Measurements from ENCODE around the gene BPNT1. TPM values are rescaled to one million over a fixed set of nuclear protein-coding genes. Genes with fewer than 3 reads are reported as not detected.
"Not testable (repeated sequence)": the region's sequence is repeated elsewhere in the genome, so short reads cannot be mapped to it uniquely, and the experiment has no call there.

Gene BPNT1
- polyA plus RNA-seq = 22.4 TPM

- no peaks in the 10 kb centered on the region for H3K36me3 Mint-ChIP-seq
- peak within 1 kb of the TSS; percentile 88 to 98 (median 94) for H3K4me3 Mint-ChIP-seq
- no peaks in the 10 kb centered on the region for H3K27me3 Mint-ChIP-seq
- peak within 1 kb of the TSS; percentile 84 to 98 (median 95) for H3K27ac Mint-ChIP-seq
- peaks cover 13 to 26% (median 25%) of the 10 kb centered on the region in 3 donors for H3K4me1 Mint-ChIP-seq
- no peaks in the 10 kb centered on the region for H3K9me3 Mint-ChIP-seq
These were observed at the start of gene BPNT1 for GRCh38 chr1:220089650-220090556. BPNT1 (minus strand) TSS chr1:220089788; CDS start chr1:220079846, 9,942 bp downstream.

GRCh38 chr1:220137019-220137786 lies 47.6 kb upstream of the BPNT1 start:
- H3K27ac Mint-ChIP-seq = no peak overlapping the region
- peaks cover 14% of the 10 kb centered on the region for H3K36me3 Mint-ChIP-seq
- H3K4me3 Mint-ChIP-seq = no peak overlapping the region

DNA sequence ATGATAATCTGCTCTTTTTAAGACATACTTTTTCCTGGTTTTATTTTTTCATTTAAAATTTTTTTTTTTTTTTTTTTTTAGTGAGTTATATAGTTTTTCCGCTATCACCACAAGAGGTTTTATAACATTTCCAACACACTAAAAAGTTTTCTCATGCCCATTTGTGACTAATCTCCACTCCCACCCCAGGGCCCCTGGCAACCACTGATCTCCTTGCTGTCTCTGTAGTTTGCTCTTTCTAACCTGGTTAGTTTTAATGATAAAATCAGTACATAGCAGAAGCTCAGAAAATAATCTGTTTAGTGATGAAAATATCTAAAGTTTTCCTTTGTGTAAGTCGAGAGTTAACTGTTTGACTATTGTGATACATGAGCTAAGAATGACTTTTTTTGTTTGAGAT lies 46.2 kb upstream of the BPNT1 start:
- no peaks in the 10 kb centered on the region for H3K27me3 Mint-ChIP-seq
- H3K36me3 Mint-ChIP-seq = peaks cover 9% of the 10 kb centered on the region
- H3K27ac Mint-ChIP-seq = no peak overlapping the region
- H3K4me1 Mint-ChIP-seq = peaks cover 0 to 5% (median 4%) of the 10 kb centered on the region in 3 donors
- no peak overlapping the region for H3K4me3 Mint-ChIP-seq
- no peaks in the 10 kb centered on the region for H3K9me3 Mint-ChIP-seq

More at GRCh38 chr1:220137019-220137786, 47.6 kb upstream of the BPNT1 start:
- Mint-ChIP-seq H3K4me1 (peaks cover 0 to 4% (median 4%) of the 10 kb centered on the region in 3 donors), H3K9me3 (no peaks in the 10 kb centered on the region), H3K27me3 (no peaks in the 10 kb centered on the region)

GRCh38 chr1:220129479-220130210 lies 40.1 kb upstream of the BPNT1 start:
- H3K4me3 Mint-ChIP-seq = no peak overlapping the region
- H3K36me3 Mint-ChIP-seq = peaks cover 18% of the 10 kb centered on the region
- H3K9me3 Mint-ChIP-seq = peaks cover 0 to 6% (median 4%) of the 10 kb centered on the region in 3 donors
- H3K27ac Mint-ChIP-seq = no peak overlapping the region
- H3K4me1 Mint-ChIP-seq = peaks cover 0 to 5% (median 1%) of the 10 kb centered on the region in 3 donors
- no peaks in the 10 kb centered on the region for H3K27me3 Mint-ChIP-seq

DNA sequence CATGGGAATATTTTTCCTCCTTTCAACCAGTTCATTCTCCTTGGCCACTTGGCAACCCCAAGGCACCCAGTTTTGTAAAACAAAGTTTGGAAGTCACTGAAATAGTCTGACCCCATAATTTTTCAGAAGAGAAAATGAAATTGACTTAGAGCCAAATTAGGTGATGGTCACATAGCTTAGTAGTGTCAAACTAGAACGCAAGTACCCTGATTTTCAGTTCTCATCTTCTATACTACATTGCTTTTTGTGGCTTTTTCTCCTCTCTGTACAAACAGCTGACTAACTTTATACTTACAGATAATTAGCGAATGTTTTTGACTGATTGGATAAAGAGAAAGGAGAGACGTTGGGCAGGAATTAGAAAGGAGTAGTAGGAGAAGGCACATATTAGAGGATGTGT lies 37.5 kb upstream of the BPNT1 start:
- H3K4me1 Mint-ChIP-seq = peaks cover 2 to 9% (median 4%) of the 10 kb centered on the region in 3 donors
- no peak overlapping the region for H3K27ac Mint-ChIP-seq
- H3K9me3 Mint-ChIP-seq = peaks cover 0 to 6% (median 4%) of the 10 kb centered on the region in 3 donors

DNA sequence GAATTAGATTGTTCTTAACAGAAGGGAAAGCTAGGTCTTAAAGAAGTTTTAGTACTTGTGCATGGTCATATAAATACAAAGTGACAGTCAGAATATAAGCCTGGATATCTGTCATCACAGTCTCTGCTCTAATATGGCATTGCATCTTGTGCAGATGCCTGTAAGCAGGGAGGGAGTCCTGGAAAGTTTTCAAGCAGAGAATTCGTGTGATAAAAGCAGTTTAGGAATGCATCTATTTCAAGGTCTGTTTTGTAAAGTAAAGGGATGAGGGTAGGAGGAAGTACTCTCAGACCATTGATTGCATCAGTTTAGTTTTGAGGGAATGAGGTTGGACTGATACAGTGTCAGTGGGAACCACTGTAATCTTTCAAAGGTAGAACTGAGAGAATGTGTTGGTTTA lies 35.0 kb upstream of the BPNT1 start:
- peaks cover 0 to 4% (median 3%) of the 10 kb centered on the region in 3 donors for H3K9me3 Mint-ChIP-seq
- H3K4me1 Mint-ChIP-seq = peaks cover 2 to 5% (median 3%) of the 10 kb centered on the region in 3 donors
- H3K27me3 Mint-ChIP-seq = no peaks in the 10 kb centered on the region
- H3K36me3 Mint-ChIP-seq = peaks cover 4% of the 10 kb centered on the region
- H3K27ac Mint-ChIP-seq = no peak overlapping the region
- no peak overlapping the region for H3K4me3 Mint-ChIP-seq

More for the DNA sequence above, 37.5 kb upstream of the BPNT1 start:
- Mint-ChIP-seq H3K4me3 (no peak overlapping the region), H3K36me3 (peaks cover 14% of the 10 kb centered on the region), H3K27me3 (no peaks in the 10 kb centered on the region)

DNA sequence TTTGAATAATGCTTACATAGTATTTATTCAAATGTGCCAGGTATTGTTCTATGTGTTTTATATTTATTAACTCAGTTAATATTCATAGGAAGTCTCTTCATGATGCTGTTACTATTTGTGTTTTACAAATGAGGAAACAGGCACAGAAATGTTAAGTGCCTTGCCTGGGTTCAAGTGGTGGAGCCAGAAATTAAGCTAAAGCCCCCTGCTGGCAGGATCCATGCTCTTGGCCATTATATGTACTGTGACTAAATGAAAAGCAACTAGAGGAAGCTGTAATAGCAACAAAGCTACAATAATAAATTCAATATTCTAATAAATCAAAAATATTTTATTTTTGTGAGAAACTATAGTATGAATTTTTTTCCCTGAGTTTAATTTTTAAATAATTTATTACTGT lies 34.3 kb upstream of the BPNT1 start:
- Mint-ChIP-seq H3K36me3 (no peaks in the 10 kb centered on the region), H3K27me3 (no peaks in the 10 kb centered on the region), H3K4me1 (peaks cover 2 to 5% (median 4%) of the 10 kb centered on the region in 3 donors), H3K4me3 (no peak overlapping the region), H3K9me3 (no peaks in the 10 kb centered on the region), H3K27ac (no peak overlapping the region)

DNA sequence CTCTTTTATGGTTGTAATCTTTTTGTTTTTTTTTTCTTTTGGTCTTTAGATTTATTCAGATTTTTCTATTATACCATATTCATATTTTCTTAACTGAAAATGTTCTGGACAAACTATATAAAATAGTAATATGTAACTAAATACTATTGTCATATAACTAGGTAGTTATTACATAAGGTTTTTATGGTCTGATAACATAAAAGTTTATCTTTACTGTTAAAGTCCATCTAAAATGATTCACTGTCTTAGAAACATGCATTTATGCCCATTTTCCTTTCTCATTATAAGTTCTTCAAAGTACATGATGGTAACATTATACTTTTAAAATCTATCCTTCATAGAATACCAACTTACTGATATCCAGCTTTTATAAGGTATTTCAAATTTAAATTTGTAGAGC lies 33.5 kb upstream of the BPNT1 start:
- Mint-ChIP-seq H3K27ac (no peak overlapping the region), H3K4me3 (no peak overlapping the region), H3K4me1 (peaks cover 2 to 5% (median 4%) of the 10 kb centered on the region in 3 donors), H3K27me3 (no peaks in the 10 kb centered on the region), H3K9me3 (no peaks in the 10 kb centered on the region), H3K36me3 (no peaks in the 10 kb centered on the region)

GRCh38 chr1:220121791-220122530 lies 32.4 kb upstream of the BPNT1 start:
- no peak overlapping the region for H3K27ac Mint-ChIP-seq
- no peaks in the 10 kb centered on the region for H3K9me3 Mint-ChIP-seq
- H3K4me1 Mint-ChIP-seq = peaks cover 2 to 5% (median 4%) of the 10 kb centered on the region in 3 donors
- no peak overlapping the region for H3K4me3 Mint-ChIP-seq
- H3K27me3 Mint-ChIP-seq = no peaks in the 10 kb centered on the region
- H3K36me3 Mint-ChIP-seq = no peaks in the 10 kb centered on the region

- Mint-ChIP-seq H3K9me3 (no peaks in the 10 kb centered on the region), H3K4me3 (no peak overlapping the region), H3K27me3 (no peaks in the 10 kb centered on the region), H3K36me3 (peaks cover 1% of the 10 kb centered on the region), H3K27ac (no peak overlapping the region), H3K4me1 (peaks cover 2 to 5% (median 5%) of the 10 kb centered on the region in 3 donors)
These were observed 29.5 kb upstream of the BPNT1 start for GRCh38 chr1:220119043-220119512.

- Mint-ChIP-seq H3K9me3 (no peaks in the 10 kb centered on the region), H3K36me3 (peaks cover 3% of the 10 kb centered on the region), H3K27ac (peak overlapping the region in 2 of 3 donors; percentile 78), H3K4me1 (peaks cover 4 to 5% (median 5%) of the 10 kb centered on the region in 3 donors), H3K4me3 (peak overlapping the region in 2 of 4 donors; percentile 81 to 83), H3K27me3 (no peaks in the 10 kb centered on the region)
These were observed 23.6 kb upstream of the BPNT1 start for GRCh38 chr1:220113136-220113695.

DNA sequence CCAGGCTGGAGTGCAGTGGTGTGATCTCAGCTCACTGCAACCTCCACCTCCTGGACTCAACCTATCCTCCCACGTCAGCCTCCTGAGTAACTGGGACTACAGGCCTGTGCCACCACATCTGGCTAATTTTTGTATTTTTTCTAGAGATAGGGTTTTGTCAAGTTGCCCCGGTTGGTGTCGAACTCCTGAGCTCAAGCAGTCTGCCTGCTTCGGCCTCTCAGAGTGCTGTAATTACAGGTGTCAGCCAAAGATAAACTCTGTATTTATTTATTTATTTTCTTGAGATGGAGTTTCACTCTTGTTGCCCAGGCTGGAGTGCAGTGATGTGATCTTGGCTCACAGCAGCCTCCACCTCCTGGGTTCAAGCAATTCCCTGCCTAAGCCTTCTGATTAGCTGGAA lies 23.0 kb upstream of the BPNT1 start:
- H3K4me1 Mint-ChIP-seq, H3K27ac Mint-ChIP-seq, H3K9me3 Mint-ChIP-seq, H3K27me3 Mint-ChIP-seq, H3K36me3 Mint-ChIP-seq, H3K4me3 Mint-ChIP-seq: not testable (repeated sequence)

DNA sequence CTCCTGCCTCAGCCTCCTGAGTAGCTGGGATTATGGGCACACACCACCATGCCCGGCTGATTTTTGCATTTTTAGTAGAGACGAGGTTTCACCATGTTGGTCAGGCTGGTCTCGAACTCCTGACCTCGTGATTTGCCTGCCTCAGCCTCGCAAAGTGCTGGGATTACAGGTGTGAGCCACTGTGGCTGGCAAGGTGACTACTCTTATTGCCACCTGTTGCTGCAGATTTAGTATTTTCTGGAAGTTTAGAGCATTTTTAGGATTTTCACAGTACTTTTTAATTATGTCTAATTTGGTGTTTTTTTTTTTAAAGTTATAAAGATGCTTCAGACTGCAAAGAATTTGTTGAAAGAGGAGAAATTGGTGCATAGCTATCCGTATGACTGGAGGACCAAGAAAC lies 20.9 kb upstream of the BPNT1 start:
- H3K36me3 Mint-ChIP-seq, H3K4me1 Mint-ChIP-seq, H3K27me3 Mint-ChIP-seq, H3K4me3 Mint-ChIP-seq, H3K9me3 Mint-ChIP-seq: not testable (repeated sequence)
- peak overlapping the region in 2 of 3 donors; percentile 5 to 53 for H3K27ac Mint-ChIP-seq

- H3K4me1 Mint-ChIP-seq = peaks cover 9 to 15% (median 9%) of the 10 kb centered on the region in 3 donors
- peaks cover 4% of the 10 kb centered on the region for H3K36me3 Mint-ChIP-seq
- H3K4me3 Mint-ChIP-seq = no peak overlapping the region
- no peaks in the 10 kb centered on the region for H3K9me3 Mint-ChIP-seq
- no peak overlapping the region for H3K27ac Mint-ChIP-seq
- no peaks in the 10 kb centered on the region for H3K27me3 Mint-ChIP-seq
These were observed 10.2 kb upstream of the BPNT1 start for GRCh38 chr1:220099826-220100225.

Measured in IgD-negative memory B cell (primary cell).